22Rv1 (cell line): ENCODE data around the gene KCNJ15.

Experiments used
- H3K27ac ChIP-seq: fragments of 450-650 bp; 2 replicates; pipeline ENCODE4 v1.5.1; 2017
- CTCF ChIP-seq: fragments of 450-650 bp; IDR thresholded peaks from 2 replicates; pipeline ENCODE4 v1.5.1; 2017; ENCODE audit warnings: mild to moderate bottlenecking
- ZFX ChIP-seq: fragments of 450-650 bp; IDR thresholded peaks from 2 replicates; pipeline ENCODE4 v1.6.1; 2017; ENCODE audit warnings: antibody characterized with exemption, borderline replicate concordance

The KCNJ15 gene

GRCh38 chr21:38236232-38236631, 20.6 kb upstream of the KCNJ15 start:
- TF ChIP-seq ZFX (no peak), CTCF (no peak)
- H3K27ac ChIP-seq: no peak overlapping the region

- no peak overlapping the region for H3K27ac ChIP-seq
- TF ChIP-seq CTCF (no peak), ZFX (no peak)
Measured at GRCh38 chr21:38239672-38240071, 17.1 kb upstream of the KCNJ15 start.

DNA sequence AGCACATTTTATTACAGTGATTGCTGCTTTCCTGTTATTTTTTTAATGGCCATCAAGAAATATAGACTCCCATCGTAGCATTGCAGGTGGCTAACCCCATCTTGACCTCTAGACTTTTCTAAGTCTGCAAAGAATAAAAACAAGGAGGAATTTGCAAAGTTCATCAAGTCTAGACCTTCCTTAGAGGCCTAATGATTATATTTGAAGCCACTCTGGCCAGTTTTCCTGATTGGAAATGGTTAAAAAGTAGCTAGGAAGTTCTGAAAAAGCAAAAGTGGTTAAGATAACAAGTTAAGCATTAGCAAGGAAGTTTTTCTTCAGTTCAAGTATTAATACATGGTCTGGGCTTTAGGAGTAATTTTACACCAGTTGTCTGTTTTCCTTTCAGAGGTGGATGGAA, 16.7 kb upstream of the KCNJ15 start:
- TF ChIP-seq ZFX (no peak), CTCF (no peak)
- no peak overlapping the region for H3K27ac ChIP-seq

- TF ChIP-seq CTCF: no peak
- TF ChIP-seq ZFX: no peak
- H3K27ac ChIP-seq: no peak overlapping the region
Measured at GRCh38 chr21:38241029-38241740, 15.6 kb upstream of the KCNJ15 start.

DNA sequence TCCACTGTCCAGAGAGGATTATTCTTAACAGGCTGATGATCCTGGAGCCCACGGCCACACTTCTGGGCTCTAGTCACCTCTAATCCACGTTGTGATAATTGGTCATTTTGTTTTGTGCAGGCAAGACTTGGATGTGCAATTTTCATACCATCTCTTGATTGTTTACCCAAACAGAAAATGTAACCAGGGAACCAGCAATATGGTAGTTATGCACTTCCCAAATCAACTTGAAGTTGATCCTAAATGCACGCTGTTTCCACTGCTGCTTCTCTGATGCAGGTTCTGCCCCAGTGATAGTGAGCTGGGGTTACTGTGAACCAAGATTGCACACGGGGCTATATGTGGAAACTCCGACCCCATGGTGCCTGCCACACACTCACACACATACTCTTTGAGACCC, 14.7 kb upstream of the KCNJ15 start:
- TF ChIP-seq ZFX: no peak
- no peak for TF ChIP-seq CTCF
- no peak overlapping the region for H3K27ac ChIP-seq

DNA sequence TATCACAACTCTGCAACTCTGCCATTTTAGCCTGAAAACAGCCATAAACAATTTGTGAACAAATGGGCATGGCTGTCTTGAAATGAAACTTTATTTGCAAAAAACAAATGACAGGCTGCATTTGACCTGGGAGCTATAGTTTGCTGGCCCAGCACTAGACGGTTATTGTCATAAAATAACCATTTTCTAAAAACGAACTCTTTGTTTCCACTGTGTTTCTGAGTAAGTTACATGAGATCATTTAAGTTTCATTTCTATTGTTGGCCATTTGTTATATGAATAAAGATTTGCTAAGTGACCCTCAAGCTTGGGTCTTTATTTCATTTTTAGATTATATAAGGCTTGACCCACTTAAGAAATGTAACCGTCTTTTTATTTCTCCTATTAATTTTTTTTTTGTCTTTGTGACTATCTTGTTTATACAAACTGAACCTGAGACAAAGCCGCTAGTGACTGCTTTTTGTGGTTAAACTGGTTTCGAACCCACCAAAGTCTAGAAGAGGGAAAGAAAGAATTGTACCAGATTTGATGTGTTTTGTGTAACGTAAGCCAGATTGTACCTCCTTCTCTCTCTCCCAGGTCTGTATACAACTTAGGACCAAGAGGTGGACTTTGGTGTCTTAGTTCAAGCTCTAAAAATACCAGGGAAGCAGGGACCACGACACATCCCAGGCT, 12.9 kb upstream of the KCNJ15 start:
- H3K27ac ChIP-seq: no peak overlapping the region
- no peak for TF ChIP-seq ZFX
- no peak for TF ChIP-seq CTCF

DNA sequence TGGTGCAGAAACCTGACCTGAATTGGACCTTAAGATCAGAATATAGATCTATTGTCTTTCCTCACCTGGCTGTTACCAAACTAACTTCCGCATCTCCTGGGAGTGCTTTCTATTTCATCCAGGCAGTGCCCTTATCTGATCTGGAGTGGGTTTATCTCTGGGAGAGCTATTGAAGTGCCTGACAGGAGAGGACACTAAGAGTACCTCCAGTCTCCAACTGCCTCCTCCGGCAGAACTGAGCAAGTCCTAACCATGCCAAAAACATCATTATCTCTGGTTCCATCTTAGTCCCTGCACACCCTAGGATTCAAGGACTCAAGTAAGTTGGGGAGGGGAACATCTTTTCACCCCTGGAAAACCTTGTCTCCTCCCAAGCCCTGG, 12.4 kb upstream of the KCNJ15 start:
- TF ChIP-seq CTCF: no peak
- no peak for TF ChIP-seq ZFX
- H3K27ac ChIP-seq: no peak overlapping the region
